HG03469 (cell line): ENCODE measurements around the gene MED16.
"Not testable (repeated sequence)": the region's sequence is repeated elsewhere in the genome, so short reads cannot be mapped to it uniquely, and the experiment has no call there.

Experiments used
- ATAC-seq: cut with Tn5 transposase; IDR thresholded peaks from one replicate; pipeline ENCODE4 v1.9.1; 2021; ENCODE audit warnings: mild to moderate bottlenecking, moderate library complexity, moderate number of reproducible peaks; ENCODE audit not compliant: unreplicated experiment

The MED16 gene

DNA sequence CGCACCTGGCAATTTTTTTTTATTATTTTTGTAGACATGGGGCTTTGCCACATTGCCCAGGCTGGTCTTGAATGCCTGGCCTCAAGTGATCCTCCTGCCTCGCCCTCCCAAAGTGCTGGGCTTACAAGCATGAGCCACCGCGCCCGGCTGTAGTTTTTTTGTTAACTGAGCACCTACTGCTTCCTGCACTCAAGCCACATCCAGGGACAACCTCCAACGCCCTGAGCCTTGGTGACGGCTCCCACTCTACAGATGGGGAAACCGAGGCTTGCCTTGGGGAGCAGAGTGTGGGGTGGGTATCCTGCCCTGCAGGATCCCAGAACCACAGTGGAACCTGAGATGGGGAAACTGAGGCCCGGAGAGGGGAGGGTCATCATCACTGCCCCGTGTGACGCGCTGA lies 37.8 kb downstream of the MED16 start:
- ATAC-seq, result no peak

GRCh38 chr19:854549-854948 lies 38.4 kb downstream of the MED16 start:
- ATAC-seq, result no peak

- ATAC-seq, result not testable (repeated sequence)
Measured at GRCh38 chr19:853614-854220, 39.3 kb downstream of the MED16 start.

- ATAC-seq, result no peak
Measured at GRCh38 chr19:853014-853585, 39.9 kb downstream of the MED16 start.

- no peak for ATAC-seq
Measured at GRCh38 chr19:852136-853013, 40.6 kb downstream of the MED16 start, which contains the start of gene ELANE. TSS of gene ELANE (plus strand) at chr19:852303. CDS start at chr19:852329, 26 bp downstream.

GRCh38 chr19:850979-851335 lies 42.0 kb downstream of the MED16 start:
- no peak for ATAC-seq

DNA sequence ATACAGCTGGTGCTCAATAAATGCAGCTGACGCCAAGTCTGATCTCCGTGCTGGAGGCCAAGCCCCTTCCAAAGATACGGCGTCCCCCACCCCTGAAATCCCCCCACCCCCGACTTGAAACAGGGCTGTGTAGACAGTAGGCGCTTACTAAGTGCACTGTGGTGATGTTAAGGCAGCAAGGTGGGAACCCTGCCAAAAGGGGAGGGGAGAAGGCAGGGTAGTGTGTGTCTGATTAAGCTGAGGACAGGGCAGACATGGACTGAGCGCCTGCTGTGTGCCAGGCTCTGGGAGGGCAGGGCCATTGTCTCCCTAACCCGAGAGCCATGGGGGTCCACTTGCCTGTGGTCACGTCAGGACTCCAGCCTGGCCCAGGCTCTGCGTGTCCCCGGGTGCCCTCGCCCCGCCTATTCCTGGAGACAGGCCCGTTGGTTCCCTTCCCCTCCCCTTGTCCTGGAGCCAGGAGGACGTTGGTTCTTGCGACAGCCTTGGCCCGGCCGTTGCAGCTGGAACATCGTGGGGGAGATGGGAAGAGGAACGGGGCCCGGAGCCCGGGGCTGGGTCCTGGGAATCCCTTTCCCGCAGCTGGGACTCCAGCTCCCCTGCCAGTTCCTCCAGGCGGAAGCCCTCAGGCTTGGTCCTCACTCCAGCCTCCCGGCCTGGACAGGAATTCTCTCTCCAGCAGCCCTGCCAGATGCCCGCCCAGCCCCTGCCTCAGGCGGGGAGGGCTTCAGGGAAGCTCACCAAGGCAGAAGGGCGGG lies 42.6 kb downstream of the MED16 start:
- ATAC-seq, result no peak

DNA sequence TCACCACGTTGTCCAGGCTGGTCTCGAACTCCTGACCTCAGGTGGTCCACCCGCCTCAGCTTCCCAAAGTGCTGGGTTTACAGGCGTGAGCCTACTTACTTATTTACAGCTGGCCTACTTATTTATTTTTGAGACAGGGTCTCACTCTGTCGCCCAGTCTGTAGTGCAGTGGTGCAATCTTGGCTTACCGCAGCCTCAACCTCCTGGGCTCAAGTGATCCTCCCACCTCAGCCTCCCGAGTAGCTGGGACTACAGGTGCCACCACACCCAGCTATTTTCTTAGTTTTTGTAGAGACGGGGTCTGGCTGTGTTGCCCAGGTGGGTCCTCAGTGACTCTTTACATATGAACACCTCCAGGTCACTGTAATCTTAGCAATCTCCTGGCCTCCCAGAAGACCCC lies 43.8 kb downstream of the MED16 start:
- not testable (repeated sequence) for ATAC-seq

DNA sequence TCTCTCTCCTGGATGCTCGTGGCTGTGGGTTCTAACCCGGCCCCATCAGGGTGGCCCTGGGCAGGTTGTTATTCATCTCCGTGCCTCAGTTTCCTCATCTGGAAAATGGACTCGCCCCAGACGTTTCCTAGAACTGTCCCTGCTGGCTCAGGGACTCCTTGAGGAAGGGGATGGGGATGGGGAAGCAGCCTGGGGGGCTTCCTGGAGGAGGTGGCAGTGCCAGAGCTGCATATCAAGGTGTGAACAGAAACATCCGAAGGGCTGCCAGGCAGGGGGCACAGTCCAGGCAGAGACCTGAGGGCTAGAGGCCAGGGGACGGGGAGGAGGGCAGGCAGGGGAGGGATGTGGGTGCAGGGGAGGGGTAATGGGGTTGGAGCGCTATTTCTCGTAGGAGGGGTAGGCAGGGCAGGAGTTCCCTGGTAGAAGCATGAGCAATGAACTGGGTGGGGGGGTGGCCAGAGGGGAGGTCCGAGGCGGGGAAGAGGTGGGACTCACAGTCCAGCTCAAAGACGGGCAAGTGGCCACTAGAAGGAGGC lies 44.5 kb downstream of the MED16 start:
- no peak for ATAC-seq

- ATAC-seq, result no peak
Measured at GRCh38 chr19:845707-846521, 47.1 kb downstream of the MED16 start.

DNA sequence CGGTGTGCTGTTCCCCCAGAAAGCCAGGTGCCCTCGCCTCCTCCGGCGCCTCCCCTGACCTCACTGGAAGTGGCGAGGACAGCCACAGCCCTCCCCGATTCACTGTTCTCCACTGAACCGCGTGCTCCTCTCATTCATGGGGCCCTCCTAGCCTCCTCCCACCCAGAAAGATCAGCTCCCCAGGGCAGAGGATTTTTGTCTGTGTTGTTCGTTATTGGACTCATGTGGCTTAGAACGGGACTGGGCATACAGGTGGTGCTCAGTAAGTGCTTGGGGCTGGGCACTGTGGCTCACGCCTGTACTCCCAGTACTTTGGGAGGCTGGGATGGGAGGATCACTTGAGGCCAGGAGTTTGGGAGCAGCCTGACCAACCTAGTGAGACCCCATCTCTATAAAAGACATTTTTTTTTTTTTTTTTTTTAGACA lies 48.4 kb downstream of the MED16 start:
- ATAC-seq, result no peak

DNA sequence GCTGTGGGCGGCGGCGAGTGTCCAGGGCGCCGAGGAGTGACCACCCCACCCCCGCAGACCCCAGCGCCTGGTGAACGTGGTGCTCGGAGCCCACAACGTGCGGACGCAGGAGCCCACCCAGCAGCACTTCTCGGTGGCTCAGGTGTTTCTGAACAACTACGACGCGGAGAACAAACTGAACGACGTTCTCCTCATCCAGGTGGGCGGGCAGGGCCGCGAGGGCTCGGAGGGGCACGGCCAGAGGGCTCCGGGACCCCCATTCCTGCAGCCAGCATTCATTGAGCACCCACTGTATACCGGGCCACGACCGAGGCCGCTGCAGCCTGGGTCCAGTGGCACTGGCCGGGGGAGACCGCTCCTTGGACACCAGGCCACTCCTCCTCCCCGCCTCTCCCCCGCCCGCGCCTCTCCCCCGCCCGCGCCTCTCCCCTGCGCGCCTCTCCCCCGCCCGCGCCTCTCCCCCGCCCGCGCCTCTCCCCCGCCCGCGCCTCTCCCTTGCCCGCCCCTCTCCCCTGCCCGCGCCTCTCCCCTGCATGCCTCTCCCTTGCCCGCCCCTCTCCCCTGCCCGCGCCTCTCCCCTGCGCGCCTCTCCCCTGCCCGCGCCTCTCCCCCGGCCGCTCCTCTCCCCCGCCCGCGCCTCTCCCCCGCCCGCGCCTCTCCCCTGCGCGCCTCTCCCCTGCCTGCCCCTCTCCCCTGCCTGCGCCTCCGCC lies 49.0 kb downstream of the MED16 start:
- no peak for ATAC-seq

- ATAC-seq, result no peak
Measured at GRCh38 chr19:843180-843835, 49.7 kb downstream of the MED16 start.

DNA sequence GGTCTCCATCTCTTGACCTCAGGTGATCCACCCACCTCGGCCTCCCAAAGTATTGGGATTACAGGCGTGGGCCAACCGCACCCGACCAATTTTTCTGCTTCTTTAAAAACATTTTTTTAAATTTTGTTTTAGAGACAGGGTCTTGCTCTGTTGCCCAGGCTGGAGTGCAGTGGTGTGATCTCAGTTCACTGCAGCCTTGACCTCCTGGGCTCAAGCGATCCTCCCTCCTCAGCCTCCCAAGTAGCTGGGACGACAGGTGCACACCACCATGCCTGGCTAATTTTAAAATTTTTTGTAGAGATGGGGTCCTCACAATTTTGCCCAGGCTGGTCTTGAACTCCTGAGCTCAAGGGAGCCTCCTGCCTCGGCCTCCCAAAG lies 50.2 kb downstream of the MED16 start:
- ATAC-seq, result not testable (repeated sequence)

DNA sequence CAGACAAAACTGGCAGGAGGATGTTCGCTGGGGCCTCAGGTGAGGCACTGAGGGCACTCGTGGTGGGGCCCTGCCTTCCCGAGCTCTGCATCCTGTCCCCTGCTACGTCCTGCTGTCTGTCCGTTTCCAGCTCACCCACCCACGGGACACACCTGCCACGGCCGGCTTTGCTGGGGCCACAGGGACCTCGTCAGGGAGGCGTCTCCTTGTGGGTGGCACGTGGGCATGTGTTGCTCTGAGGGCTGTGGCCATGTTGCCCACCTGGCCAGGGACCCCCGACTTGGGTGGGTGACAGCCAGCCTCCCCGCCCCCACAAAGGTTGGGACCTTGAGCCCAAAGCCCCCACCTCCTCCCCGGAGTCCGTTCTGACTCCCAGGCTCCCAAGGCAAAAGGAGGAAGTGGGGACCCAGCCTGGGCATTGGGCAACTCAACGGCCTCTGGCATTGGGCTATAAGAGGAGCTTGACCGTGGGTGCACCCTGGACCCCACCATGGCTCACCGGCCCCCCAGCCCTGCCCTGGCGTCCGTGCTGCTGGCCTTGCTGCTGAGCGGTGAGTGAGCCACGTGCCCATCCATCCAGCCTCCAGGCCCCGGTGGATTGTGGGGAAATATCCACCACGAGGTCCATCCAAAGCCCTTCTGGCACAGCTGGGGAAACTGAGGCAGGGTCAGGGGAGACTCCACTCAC lies 52.3 kb downstream of the MED16 start, which contains the start of gene PRTN3:
Gene PRTN3, plus strand, starts transcription at position 481 of the 688 bp plus-strand sequence. Its CDS starts 10 bp downstream, at position 491.
- no peak for ATAC-seq

- ATAC-seq, result no peak
Measured at GRCh38 chr19:835210-835810, 57.7 kb downstream of the MED16 start.

DNA sequence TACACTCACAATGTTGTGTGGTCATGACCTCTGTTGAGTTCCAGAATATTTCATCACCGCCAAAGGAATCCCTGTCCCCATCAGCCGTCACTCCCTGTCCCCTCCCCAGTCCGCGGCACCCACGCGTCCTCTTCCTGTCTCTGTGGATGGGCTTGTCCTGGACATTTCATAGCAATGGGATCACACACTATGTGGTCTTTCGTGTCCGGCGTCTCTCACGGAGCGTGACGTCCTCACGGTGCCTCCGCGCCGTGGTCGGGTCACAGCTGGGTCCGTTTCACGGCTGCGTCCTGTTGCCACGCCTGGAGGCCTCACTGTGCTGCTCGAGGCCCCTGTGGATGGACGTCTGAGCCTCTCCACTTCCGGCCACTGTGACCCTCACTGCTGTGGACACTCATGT lies 58.8 kb downstream of the MED16 start:
- no peak for ATAC-seq
